DOHH2 (cell line): ENCODE results near the gene PHETA2.

Experiments used
- CTCF ChIP-seq: fragments of 200-600 bp; sonication (generic); IDR thresholded peaks from one replicate; pipeline ENCODE4 v1.5.1; 2014; ENCODE audit warnings: antibody characterized with exemption, mild to moderate bottlenecking, low read depth, low read length; ENCODE audit not compliant: poor library complexity, severe bottlenecking
- EZH2phosphoT487 ChIP-seq: fragments of 200-600 bp; sonication (generic); IDR thresholded peaks from 2 replicates; pipeline ENCODE4 v1.6.1; 2017; ENCODE audit warnings: borderline replicate concordance, mild to moderate bottlenecking, antibody characterized with exemption, low read length, moderate library complexity, mixed read lengths

- no peak for TF ChIP-seq CTCF
- no peak for TF ChIP-seq EZH2phosphoT487
These were observed 7.8 kb upstream of the PHETA2 start for GRCh38 chr22:42066126-42066761.
